Keratinocyte (primary cell): ENCODE data around the gene ANKRD42. TPM values are rescaled to one million over a fixed set of nuclear protein-coding genes. Genes with fewer than 3 reads are reported as not detected.
A peak's percentile ranks its signal among the peaks of the same experiment; 100 is the strongest.

Experiments used
- DNase-seq: peaks from one replicate; pipeline ENCODE4 v3.0.0-alpha.2; 2011; ENCODE audit warnings: low read depth, missing footprints, low spot score
- FAIRE-seq: peaks from 2 replicates; lab custom pipeline; 2011; peaks lifted over from hg19 to GRCh38; lab: Jason Lieb, UNC
- H2AFZ ChIP-seq: 2 replicates; pipeline ENCODE4 v1.6.0; 2012; ENCODE audit warnings: low read length, control low read depth, inconsistent platforms; ENCODE audit not compliant: control insufficient read depth
- H3K27ac ChIP-seq: 2 replicates; pipeline ENCODE4 v1.5.1; 2011; ENCODE audit warnings: low read length; ENCODE audit not compliant: control insufficient read depth, insufficient read depth
- H3K27me3 ChIP-seq: 3 replicates; pipeline ENCODE4 v1.6.0; 2011; ENCODE audit warnings: low read length; ENCODE audit not compliant: control insufficient read depth, insufficient read depth; ENCODE audit errors: extremely low read depth
- H3K36me3 ChIP-seq, 2 experiments: 2 replicates in 1 of 2; 3 replicates in 1 of 2; pipeline ENCODE4 v1.5.1; 2011; ENCODE audit warnings: low read length in 2 of 2, mild to moderate bottlenecking in 1 of 2; ENCODE audit not compliant: control insufficient read depth in 2 of 2, insufficient read depth in 2 of 2; ENCODE audit errors: extremely low read depth in 1 of 2
- H3K4me1 ChIP-seq: 3 replicates; pipeline ENCODE4 v1.5.1; 2011; ENCODE audit warnings: low read length; ENCODE audit not compliant: control insufficient read depth, insufficient read depth; ENCODE audit errors: extremely low read depth
- H3K4me2 ChIP-seq: 3 replicates; pipeline ENCODE4 v1.6.0; 2011; ENCODE audit warnings: low read depth, low read length; ENCODE audit not compliant: control insufficient read depth, insufficient read depth; ENCODE audit errors: extremely low read depth
- H3K4me3 ChIP-seq, 3 experiments: fragments of 200-600 bp in 1 of 3; sonication (generic) in 1 of 3; 2 replicates in 2 of 3; 3 replicates in 1 of 3; pipeline ENCODE4 v1.5.1; 2011 to 2016; ENCODE audit warnings: low read length in 3 of 3, mild to moderate bottlenecking in 3 of 3, control low read depth in 2 of 3, inconsistent platforms in 1 of 3, low read depth in 1 of 3, mixed read lengths in 1 of 3, mixed run types in 1 of 3, moderate library complexity in 1 of 3; ENCODE audit not compliant: control insufficient read depth in 2 of 3, insufficient read depth in 2 of 3; ENCODE audit errors: extremely low read depth in 1 of 3
- H3K79me2 ChIP-seq: 2 replicates; pipeline ENCODE4 v1.6.0; 2012; ENCODE audit warnings: low read length; ENCODE audit not compliant: control insufficient read depth, insufficient read depth
- H3K9ac ChIP-seq: 3 replicates; pipeline ENCODE4 v1.6.0; 2011; ENCODE audit warnings: low read length; ENCODE audit not compliant: control insufficient read depth, insufficient read depth; ENCODE audit errors: extremely low read depth
- H3K9me1 ChIP-seq: 3 replicates; pipeline ENCODE4 v1.6.0; 2011; ENCODE audit warnings: low read length; ENCODE audit not compliant: control insufficient read depth, insufficient read depth; ENCODE audit errors: extremely low read depth
- H3K9me3 ChIP-seq: 2 replicates; pipeline ENCODE4 v1.5.1; 2012; ENCODE audit warnings: low read depth, low read length; ENCODE audit not compliant: control insufficient read depth
- H4K20me1 ChIP-seq: 3 replicates; pipeline ENCODE4 v1.6.0; 2011; ENCODE audit warnings: low read length; ENCODE audit not compliant: control insufficient read depth, insufficient read depth; ENCODE audit errors: extremely low read depth
- CTCF ChIP-seq, 3 experiments: IDR thresholded peaks in 1 of 3; conservative IDR thresholded peaks in 1 of 3; optimal IDR thresholded peaks in 1 of 3; 2 replicates in 2 of 3; 3 replicates in 1 of 3; pipeline versions ENCODE3 to v1.5.1; 2011; ENCODE audit warnings: low read length in 3 of 3, mild to moderate bottlenecking in 3 of 3, moderate library complexity in 2 of 3, control low read depth in 1 of 3, inconsistent platforms in 1 of 3; ENCODE audit not compliant: insufficient read depth in 2 of 3; ENCODE audit errors: extremely low read depth in 1 of 3
- dilution Hi-C: fragments of 300-500 bp; cut with MboI; formaldehyde crosslinking; loops from one replicate; pipeline ENCODE4 v1.7.0; 2020; ENCODE audit warnings: low sequenced_read_pairs; ENCODE audit not compliant: extremely low pct_ligation_motif_present
- polyA plus RNA-seq, 5 experiments: library from polyadenylated mRNA; depleted of rRNA in 3 of 5; stranded (reverse) in 3 of 5; stranded (forward) in 1 of 5; unstranded in 1 of 5; fragments of >200 nt; gene quantifications; 1 replicate in 1 of 5; 2 replicates in 3 of 5; 3 replicates in 1 of 5; pipeline versions ENCODE4 v1.2.1 to v1.2.3, GENCODE V29; 2011 to 2012; ENCODE audit warnings: missing spikeins in 2 of 5, low read depth in 1 of 5, low replicate concordance in 1 of 5

Gene ANKRD42
- polyA plus RNA-seq, 1 donor (not counting 4 experiments of a cell fraction or from before 2014, with no cell fraction given): 11.0 TPM

- DNase-seq (no peak), FAIRE-seq (no peak)
- Histone ChIP-seq H4K20me1 (peaks cover 21% of the 10 kb centered on the region), H2AFZ (no peak overlapping the region), H3K79me2 (peaks cover 93% of the 10 kb centered on the region), H3K9ac (no peak overlapping the region), H3K9me1 (no peaks in the 10 kb centered on the region), H3K4me2 (no peak overlapping the region), H3K4me1 (peaks cover 3% of the 10 kb centered on the region), H3K36me3 (peaks cover 22 to 37% of the 10 kb centered on the region in 2 experiments), H3K4me3 (peak overlapping the region in 1 of 3 experiments; percentile 1), H3K27ac (no peak overlapping the region), H3K27me3 (no peaks in the 10 kb centered on the region), H3K9me3 (no peaks in the 10 kb centered on the region)
- no peak for TF ChIP-seq CTCF (optimal IDR thresholded peaks at IDR 0.05 in 1 of 3, IDR thresholded peaks at IDR 0.05 in 1 of 3, conservative IDR thresholded peaks at IDR 0.05 in 1 of 3; ENCODE audit: extremely low read depth in 1 of 3, insufficient read depth in 2 of 3, low read length in 3 of 3)
- dilution Hi-C loops: no loop called here
Measured at GRCh38 chr11:83170865-83171264, 22.6 kb upstream of the ANKRD42 start.

- Histone ChIP-seq H4K20me1 (peaks cover 23% of the 10 kb centered on the region), H3K36me3 (peaks cover 18 to 40% of the 10 kb centered on the region in 2 experiments), H3K9me1 (no peaks in the 10 kb centered on the region), H3K4me3 (no peak overlapping the region), H3K79me2 (peaks cover 85% of the 10 kb centered on the region), H2AFZ (no peak overlapping the region), H3K9ac (no peak overlapping the region), H3K4me2 (no peak overlapping the region), H3K27ac (no peak overlapping the region), H3K9me3 (no peaks in the 10 kb centered on the region), H3K27me3 (no peaks in the 10 kb centered on the region), H3K4me1 (peaks cover 3% of the 10 kb centered on the region)
- DNase-seq (no peak), FAIRE-seq (no peak)
- dilution Hi-C loops: no loop called here
- no peak for TF ChIP-seq CTCF (optimal IDR thresholded peaks at IDR 0.05 in 1 of 3, IDR thresholded peaks at IDR 0.05 in 1 of 3, conservative IDR thresholded peaks at IDR 0.05 in 1 of 3; ENCODE audit: extremely low read depth in 1 of 3, insufficient read depth in 2 of 3, low read length in 3 of 3)
Measured at GRCh38 chr11:83172551-83172950, 21.0 kb upstream of the ANKRD42 start.
